Measurements from ENCODE around the gene DNASE1. TPM values are rescaled to one million over a fixed set of nuclear protein-coding genes. Genes with fewer than 3 reads are reported as not detected.
"Not testable (repeated sequence)": the region's sequence is repeated elsewhere in the genome, so short reads cannot be mapped to it uniquely, and the experiment has no call there.

Gene DNASE1
- total RNA-seq, 1 donor from 2014 or later = 16.2 TPM

DNA sequence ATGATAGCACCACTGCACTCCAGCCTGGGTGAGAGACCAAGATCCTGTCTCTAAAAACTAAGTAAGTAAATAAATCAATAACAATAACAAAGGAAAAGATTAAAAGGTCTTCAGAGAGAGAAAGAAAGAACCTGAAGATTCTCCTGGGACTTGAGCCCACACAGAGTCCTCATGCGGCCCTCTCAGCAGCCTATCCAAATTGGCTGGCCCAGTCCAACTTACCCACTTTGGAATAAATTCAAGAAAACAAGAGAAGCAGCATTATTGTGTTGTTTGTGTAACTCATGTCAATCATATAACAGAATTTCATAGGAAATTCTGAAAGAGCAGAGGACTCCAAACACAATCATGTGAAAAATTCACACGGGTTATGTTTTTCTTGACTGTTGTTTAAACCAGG is 46.9 kb upstream of the DNASE1 start:
- no peaks in the 10 kb centered on the region for H3K27me3 ChIP-seq (ENCODE audit: insufficient read depth, low read length)
- peaks cover 13% of the 10 kb centered on the region for H3K36me3 Mint-ChIP-seq (ENCODE audit: low read depth, unreplicated experiment)
- no peak overlapping the region for H2AFZ ChIP-seq (ENCODE audit: low read depth, low read length)
- H3K36me3 ChIP-seq (ENCODE audit: insufficient read depth, low read length) = no peaks in the 10 kb centered on the region
- H3K4me1 ChIP-seq (ENCODE audit: insufficient read depth, low read length) = peaks cover 4% of the 10 kb centered on the region
- DNase-seq (ENCODE audit: low read depth) (no peak), FAIRE-seq (no peak)
- no peaks in the 10 kb centered on the region for H3K27me3 Mint-ChIP-seq (ENCODE audit: low read depth, unreplicated experiment)
- H3K4me3 ChIP-seq (ENCODE audit: insufficient read depth, low read depth, low read length) = no peak overlapping the region
- no peak overlapping the region for H3K27ac ChIP-seq (ENCODE audit: low read depth, low read length)
- H3K4me1 Mint-ChIP-seq (ENCODE audit: low read depth, unreplicated experiment) = peaks cover 9% of the 10 kb centered on the region
- H3K9me3 ChIP-seq (ENCODE audit: insufficient read depth, low read depth, low read length) = no peaks in the 10 kb centered on the region
- no peaks in the 10 kb centered on the region for H3K9me3 Mint-ChIP-seq (ENCODE audit: unreplicated experiment)
- H3K4me3 Mint-ChIP-seq (ENCODE audit: unreplicated experiment) = no peak overlapping the region
- no peaks in the 10 kb centered on the region for H4K20me1 ChIP-seq (ENCODE audit: insufficient read depth, low read length)
- TF ChIP-seq CTCF (IDR thresholded peaks at IDR 0.05; ENCODE audit: insufficient read depth, low read depth, low read length) (no peak), EZH2 (IDR thresholded peaks at IDR 0.05; ENCODE audit: insufficient read depth, low read length) (no peak)
- no peak overlapping the region for H3K9ac ChIP-seq (ENCODE audit: low read length)
- H3K27ac Mint-ChIP-seq (ENCODE audit: unreplicated experiment) = no peak overlapping the region
- H3K79me2 ChIP-seq (ENCODE audit: insufficient read depth, low read length) = peaks cover 16% of the 10 kb centered on the region
- H3K4me2 ChIP-seq (ENCODE audit: low read length) = no peak overlapping the region

- peaks cover 21% of the 10 kb centered on the region for H3K79me2 ChIP-seq (ENCODE audit: insufficient read depth, low read length)
- Mint-ChIP-seq H3K4me1 (ENCODE audit: low read depth, unreplicated experiment) (peaks cover 14% of the 10 kb centered on the region), H3K27me3 (ENCODE audit: low read depth, unreplicated experiment) (no peaks in the 10 kb centered on the region), H3K27ac (ENCODE audit: unreplicated experiment) (no peak overlapping the region), H3K9me3 (ENCODE audit: unreplicated experiment) (no peaks in the 10 kb centered on the region), H3K36me3 (ENCODE audit: low read depth, unreplicated experiment) (peaks cover 13% of the 10 kb centered on the region), H3K4me3 (ENCODE audit: unreplicated experiment) (no peak overlapping the region)
- FAIRE-seq (no peak), DNase-seq (ENCODE audit: low read depth) (no peak)
- peaks cover 8% of the 10 kb centered on the region for H3K4me1 ChIP-seq (ENCODE audit: insufficient read depth, low read length)
- H3K27ac ChIP-seq (ENCODE audit: low read depth, low read length) = no peak overlapping the region
- no peak overlapping the region for H3K4me3 ChIP-seq (ENCODE audit: insufficient read depth, low read depth, low read length)
- H4K20me1 ChIP-seq (ENCODE audit: insufficient read depth, low read length) = no peaks in the 10 kb centered on the region
- H3K27me3 ChIP-seq (ENCODE audit: insufficient read depth, low read length) = no peaks in the 10 kb centered on the region
- no peaks in the 10 kb centered on the region for H3K36me3 ChIP-seq (ENCODE audit: insufficient read depth, low read length)
- H2AFZ ChIP-seq (ENCODE audit: low read depth, low read length) = no peak overlapping the region
- no peak overlapping the region for H3K4me2 ChIP-seq (ENCODE audit: low read length)
- H3K9ac ChIP-seq (ENCODE audit: low read length) = no peak overlapping the region
- TF ChIP-seq CTCF (IDR thresholded peaks at IDR 0.05; ENCODE audit: insufficient read depth, low read depth, low read length) = no peak
- TF ChIP-seq EZH2 (IDR thresholded peaks at IDR 0.05; ENCODE audit: insufficient read depth, low read length) = no peak
- no peaks in the 10 kb centered on the region for H3K9me3 ChIP-seq (ENCODE audit: insufficient read depth, low read depth, low read length)
Observed at GRCh38 chr16:3608069-3608468, 46.4 kb upstream of the DNASE1 start.

DNA sequence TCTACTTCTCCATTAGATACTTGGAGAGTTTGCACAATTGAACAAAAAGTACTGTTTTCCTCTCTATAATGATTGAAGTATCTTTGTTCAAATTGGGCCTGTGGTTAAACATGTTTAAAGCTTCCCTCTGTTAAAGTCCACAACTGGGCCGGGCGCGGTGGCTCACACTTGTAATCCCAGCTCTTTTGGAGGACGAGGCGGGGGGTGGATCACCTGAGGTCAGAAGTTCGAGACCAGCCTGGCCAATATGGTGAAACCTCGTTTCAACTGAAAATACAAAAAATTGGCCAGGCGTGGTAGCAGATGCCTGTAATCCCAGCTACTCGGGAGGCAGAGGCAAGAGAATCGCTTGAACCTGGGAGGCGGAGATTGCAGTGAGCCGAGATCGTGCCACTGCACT is 45.5 kb upstream of the DNASE1 start:
- not testable (repeated sequence) for H3K27ac Mint-ChIP-seq (ENCODE audit: unreplicated experiment)

More for the DNA sequence above, 45.5 kb upstream of the DNASE1 start:
- H3K4me3 ChIP-seq (ENCODE audit: insufficient read depth, low read depth, low read length); H3K9me3 ChIP-seq (ENCODE audit: insufficient read depth, low read depth, low read length); H3K36me3 ChIP-seq (ENCODE audit: insufficient read depth, low read length); H3K9ac ChIP-seq (ENCODE audit: low read length); H2AFZ ChIP-seq (ENCODE audit: low read depth, low read length); H3K4me1 ChIP-seq (ENCODE audit: insufficient read depth, low read length); H3K4me3 Mint-ChIP-seq (ENCODE audit: unreplicated experiment); FAIRE-seq; H3K27me3 ChIP-seq (ENCODE audit: insufficient read depth, low read length); H3K4me2 ChIP-seq (ENCODE audit: low read length); H3K27ac ChIP-seq (ENCODE audit: low read depth, low read length); DNase-seq (ENCODE audit: low read depth); H4K20me1 ChIP-seq (ENCODE audit: insufficient read depth, low read length); H3K27me3 Mint-ChIP-seq (ENCODE audit: low read depth, unreplicated experiment); H3K36me3 Mint-ChIP-seq (ENCODE audit: low read depth, unreplicated experiment); H3K9me3 Mint-ChIP-seq (ENCODE audit: unreplicated experiment): not testable (repeated sequence)
- H3K79me2 ChIP-seq (ENCODE audit: insufficient read depth, low read length) = peaks cover 27% of the 10 kb centered on the region
- H3K4me1 Mint-ChIP-seq (ENCODE audit: low read depth, unreplicated experiment) = peaks cover 19% of the 10 kb centered on the region
